Colonic mucosa (tissue), 4 donors: ENCODE measurements around the gene PRKCD. TPM values are rescaled to one million over a fixed set of nuclear protein-coding genes. Genes with fewer than 3 reads are reported as not detected.

Source experiments
- DNase-seq: peaks from one replicate; pipeline ENCODE4 v3.0.0-alpha.2; 2020
- H3K27ac ChIP-seq: fragments of 200-600 bp; one replicate; pipeline ENCODE4 v1.8.0; 2021
- H3K27me3 ChIP-seq: fragments of 200-600 bp; one replicate; pipeline ENCODE4 v1.8.0; 2021
- H3K36me3 ChIP-seq: fragments of 200-600 bp; one replicate; pipeline ENCODE4 v1.8.0; 2021
- H3K4me1 ChIP-seq: fragments of 200-600 bp; one replicate; pipeline ENCODE4 v1.8.0; 2021; ENCODE audit warnings: mild to moderate bottlenecking
- H3K4me3 ChIP-seq: fragments of 200-600 bp; one replicate; pipeline ENCODE4 v1.8.0; 2021
- H3K9ac ChIP-seq, 2 donors: one replicate each; pipeline ENCODE4 v1.7.0; 2013; ENCODE audit warnings: control low read depth in 2 of 2, low read depth in 2 of 2, low read length in 2 of 2
- H3K9me3 ChIP-seq: fragments of 200-600 bp; one replicate; pipeline ENCODE4 v1.8.0; 2021
- CTCF ChIP-seq: fragments of 200-600 bp; IDR thresholded peaks from one replicate; pipeline ENCODE4 v1.8.0; 2022; ENCODE audit warnings: antibody characterized with exemption, mild to moderate bottlenecking
- intact Hi-C: fragments of 100-400 bp; cut with DNase I; formaldehyde crosslinking; loops from one replicate; pipeline ENCODE4 v1.14.1; 2022
- total RNA-seq, 2 donors: library from RNA; stranded (reverse); fragmentation: NEBNext Ultra II Directional in 1 of 2; extraction: Animal tissue kit (Norgen Biotek cat#: 25700) in 1 of 2; gene quantifications; one replicate each; pipeline ENCODE4 v1.2.1, GENCODE V29; 2021
- donor health status: healthy.
- donor health status: DM: no; HTN: no; CAD: no.
- donor health status: DM: no; HTN: no; CAD: no.

PRKCD gene
- total RNA-seq, 2 donors from 2014 or later = 58.9 to 75.0 TPM

GRCh38 chr3:53221345-53221744, 60.3 kb downstream of the PRKCD start:
- Histone ChIP-seq H3K4me1 (no peaks in the 10 kb centered on the region), H3K27me3 (no peaks in the 10 kb centered on the region), H3K27ac (no peak overlapping the region), H3K4me3 (no peak overlapping the region), H3K36me3 (peaks cover 5% of the 10 kb centered on the region), H3K9me3 (no peaks in the 10 kb centered on the region), H3K9ac (no peak overlapping the region)
- TF ChIP-seq CTCF = no peak
- intact Hi-C loops = no loop called here
- DNase-seq = no peak

GRCh38 chr3:53221827-53222182, 60.8 kb downstream of the PRKCD start:
- no peak overlapping the region for H3K4me3 ChIP-seq
- H3K27me3 ChIP-seq = no peaks in the 10 kb centered on the region
- intact Hi-C loops = no loop called here
- H3K9ac ChIP-seq = no peak overlapping the region
- H3K36me3 ChIP-seq = peaks cover 5% of the 10 kb centered on the region
- H3K27ac ChIP-seq = no peak overlapping the region
- no peak for DNase-seq
- H3K4me1 ChIP-seq = no peaks in the 10 kb centered on the region
- no peaks in the 10 kb centered on the region for H3K9me3 ChIP-seq
- TF ChIP-seq CTCF = no peak

GRCh38 chr3:53222183-53222901, 61.3 kb downstream of the PRKCD start:
- no peak for TF ChIP-seq CTCF
- Histone ChIP-seq H3K27ac (no peak overlapping the region), H3K4me3 (no peak overlapping the region), H3K27me3 (no peaks in the 10 kb centered on the region), H3K9ac (no peak overlapping the region), H3K9me3 (no peaks in the 10 kb centered on the region), H3K36me3 (peaks cover 5% of the 10 kb centered on the region), H3K4me1 (no peaks in the 10 kb centered on the region)
- no peak for DNase-seq
- intact Hi-C loops = no loop called here

- H3K4me3 ChIP-seq = no peak overlapping the region
- no peaks in the 10 kb centered on the region for H3K9me3 ChIP-seq
- H3K27me3 ChIP-seq = no peaks in the 10 kb centered on the region
- no peak overlapping the region for H3K9ac ChIP-seq
- peaks cover 9% of the 10 kb centered on the region for H3K36me3 ChIP-seq
- intact Hi-C loops = no loop called here
- no peak for TF ChIP-seq CTCF
- H3K4me1 ChIP-seq = no peaks in the 10 kb centered on the region
- no peak for DNase-seq
- no peak overlapping the region for H3K27ac ChIP-seq
Measured at GRCh38 chr3:53223025-53223424, 62.0 kb downstream of the PRKCD start.

GRCh38 chr3:53223541-53223966, 62.5 kb downstream of the PRKCD start:
- H3K27ac ChIP-seq = no peak overlapping the region
- no peak overlapping the region for H3K9ac ChIP-seq
- H3K36me3 ChIP-seq = peaks cover 14% of the 10 kb centered on the region
- H3K27me3 ChIP-seq = no peaks in the 10 kb centered on the region
- no peaks in the 10 kb centered on the region for H3K4me1 ChIP-seq
- DNase-seq = no peak
- TF ChIP-seq CTCF = no peak
- no peaks in the 10 kb centered on the region for H3K9me3 ChIP-seq
- no peak overlapping the region for H3K4me3 ChIP-seq
- intact Hi-C loops = no loop called here
